Ovary (tissue), 3 donors: ENCODE data around the gene GNAI1.

Source experiments
- CTCF ChIP-seq, 3 donors: fragments of 450-650 bp in 2 of 3; fragments of 200-600 bp in 1 of 3; IDR thresholded peaks; one replicate each; pipeline versions ENCODE4 v1.5.1 to v1.8.0; 2016 to 2022; ENCODE audit warnings: antibody characterized with exemption in 3 of 3, mild to moderate bottlenecking in 1 of 3
- EP300 ChIP-seq: sonication (generic); formaldehyde crosslinking; IDR thresholded peaks from one replicate; pipeline ENCODE4 v1.6.1; 2017; ENCODE audit warnings: antibody characterized with exemption
- POLR2A ChIP-seq: fragments of 450-650 bp; IDR thresholded peaks from one replicate; pipeline ENCODE4 v1.6.1; 2017; ENCODE audit warnings: antibody characterized with exemption, mild to moderate bottlenecking, moderate library complexity
- donor health status: DM: no; HTN: no; CAD: no.

- TF ChIP-seq CTCF (IDR thresholded peaks at IDR 0.05) (no peak), POLR2A (no peak), EP300 (no peak)
Observed at GRCh38 chr7:80263333-80263732, 128.7 kb downstream of the GNAI1 start.
